GM12873 (cell line): Measurements from ENCODE around the gene KRT72.

Source experiments
- TF ChIP-seq, protein P1 (sequence below): IDR thresholded peaks from 2 replicates; pipeline ENCODE4 v1.5.1; 2012; ENCODE audit warnings: low read depth, mild to moderate bottlenecking, moderate library complexity, low read length, control low read depth; ENCODE audit not compliant: insufficient read depth; ENCODE audit errors: missing control alignments

The KRT72 gene

GRCh38 chr12:52600941-52601481, at the start of gene KRT72:
TSS of gene KRT72 (minus strand) at chr12:52601463. CDS start at chr12:52601452, 11 bp downstream.
- TF ChIP-seq, protein P1, sequence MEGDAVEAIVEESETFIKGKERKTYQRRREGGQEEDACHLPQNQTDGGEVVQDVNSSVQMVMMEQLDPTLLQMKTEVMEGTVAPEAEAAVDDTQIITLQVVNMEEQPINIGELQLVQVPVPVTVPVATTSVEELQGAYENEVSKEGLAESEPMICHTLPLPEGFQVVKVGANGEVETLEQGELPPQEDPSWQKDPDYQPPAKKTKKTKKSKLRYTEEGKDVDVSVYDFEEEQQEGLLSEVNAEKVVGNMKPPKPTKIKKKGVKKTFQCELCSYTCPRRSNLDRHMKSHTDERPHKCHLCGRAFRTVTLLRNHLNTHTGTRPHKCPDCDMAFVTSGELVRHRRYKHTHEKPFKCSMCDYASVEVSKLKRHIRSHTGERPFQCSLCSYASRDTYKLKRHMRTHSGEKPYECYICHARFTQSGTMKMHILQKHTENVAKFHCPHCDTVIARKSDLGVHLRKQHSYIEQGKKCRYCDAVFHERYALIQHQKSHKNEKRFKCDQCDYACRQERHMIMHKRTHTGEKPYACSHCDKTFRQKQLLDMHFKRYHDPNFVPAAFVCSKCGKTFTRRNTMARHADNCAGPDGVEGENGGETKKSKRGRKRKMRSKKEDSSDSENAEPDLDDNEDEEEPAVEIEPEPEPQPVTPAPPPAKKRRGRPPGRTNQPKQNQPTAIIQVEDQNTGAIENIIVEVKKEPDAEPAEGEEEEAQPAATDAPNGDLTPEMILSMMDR: no peak

DNA sequence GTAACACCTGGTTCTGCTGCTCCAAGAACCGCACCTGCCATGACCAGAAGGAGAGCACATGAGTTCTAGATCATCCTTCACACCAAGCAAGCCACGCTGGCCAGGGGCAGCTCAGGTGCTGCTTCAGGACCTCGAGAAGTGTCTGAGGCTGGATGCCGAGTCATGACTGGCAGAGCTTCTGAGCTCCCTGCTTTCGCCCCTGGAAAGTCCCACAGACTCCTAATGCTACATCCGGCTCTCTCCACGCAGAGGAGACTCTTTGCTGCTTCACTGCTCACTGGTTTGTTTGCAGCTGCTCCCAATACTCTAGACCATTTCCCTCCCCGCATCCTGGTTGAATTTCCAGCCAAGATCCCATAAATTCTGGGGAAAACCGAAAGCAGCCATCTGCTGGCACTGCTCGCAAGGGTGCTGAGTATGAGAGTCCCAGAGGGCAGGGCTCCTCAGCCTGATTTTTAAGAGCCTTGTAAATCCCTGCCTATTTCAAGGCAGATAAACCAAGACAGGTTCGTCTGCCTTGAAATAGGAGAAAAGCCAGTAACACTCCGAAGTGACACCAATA, 49.3 kb upstream of the KRT72 start:
- TF ChIP-seq, protein P1: no peak

DNA sequence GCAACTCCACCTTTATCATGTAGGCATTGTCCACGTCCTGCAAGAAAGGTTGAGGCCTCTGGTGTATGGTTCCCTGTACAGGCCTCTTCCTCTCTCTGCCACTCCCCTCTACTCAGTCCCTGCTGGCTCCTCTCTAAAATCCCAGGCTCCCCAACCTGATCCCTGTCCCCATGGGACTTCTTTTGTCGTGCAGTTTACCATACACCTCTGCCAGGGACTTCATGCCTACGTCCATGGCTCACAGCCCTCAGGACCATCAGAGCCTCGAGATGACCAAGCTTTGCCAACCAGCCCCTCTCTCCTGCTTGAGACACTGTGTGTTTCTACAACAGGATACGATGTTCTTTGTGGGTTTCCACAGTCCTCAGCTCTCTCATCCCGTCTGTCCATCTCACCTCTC, 47.8 kb upstream of the KRT72 start:
- TF ChIP-seq, protein P1: no peak

- TF ChIP-seq, protein P1: no peak
Observed at GRCh38 chr12:52648012-52648550, 46.8 kb upstream of the KRT72 start.

DNA sequence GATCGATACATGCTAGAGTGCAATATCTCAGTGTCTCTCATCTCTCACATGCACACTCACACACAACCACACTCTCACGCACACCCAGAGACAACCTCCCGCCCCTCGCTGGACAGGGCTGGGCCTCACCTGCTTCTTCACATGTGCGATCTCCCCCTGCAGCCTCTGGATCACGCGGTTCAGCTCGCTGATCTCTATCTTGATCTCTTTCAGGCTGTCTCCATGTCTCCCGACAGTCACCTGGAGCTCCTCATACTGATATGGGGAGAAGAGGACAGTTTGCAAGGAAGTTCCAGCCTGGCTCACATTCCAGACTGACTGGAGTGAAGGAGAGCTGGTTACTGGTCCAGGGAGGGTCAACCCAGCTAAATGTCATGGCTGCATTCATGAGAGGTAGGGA, 46.3 kb upstream of the KRT72 start:
- TF ChIP-seq, protein P1: no peak

DNA sequence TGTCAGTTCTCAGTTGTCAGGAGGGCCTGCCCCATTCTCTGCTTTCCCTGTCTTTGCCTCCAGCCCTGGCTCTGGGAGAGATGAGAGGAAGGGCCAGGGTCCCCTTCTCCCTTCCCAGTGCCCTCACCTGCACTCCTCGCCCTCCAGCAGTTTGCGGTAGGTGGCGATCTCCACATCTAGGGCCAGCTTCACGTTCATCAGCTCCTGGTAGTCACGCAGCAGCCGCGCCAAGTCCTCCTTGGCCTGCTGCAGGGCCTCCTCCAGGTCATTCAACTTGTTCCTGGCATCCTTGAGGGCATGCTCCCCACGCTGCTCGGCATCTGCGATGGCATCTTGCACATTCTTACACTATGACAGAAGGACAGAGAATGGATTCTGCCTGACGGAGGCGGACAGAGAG, 45.4 kb upstream of the KRT72 start:
- TF ChIP-seq, protein P1: no peak

GRCh38 chr12:52645982-52646381, 44.7 kb upstream of the KRT72 start:
- TF ChIP-seq, protein P1: no peak
